ENCODE data around the gene CADPS2.

- no peak for TF ChIP-seq POLR2A (IDR thresholded peaks at IDR 0.05)
- no peak for TF ChIP-seq CTCF (IDR thresholded peaks at IDR 0.05)
- no peak for TF ChIP-seq POLR2AphosphoS5 (IDR thresholded peaks at IDR 0.05)
Observed at GRCh38 chr7:122750389-122750788, 135.9 kb downstream of the CADPS2 start.
